ENCODE results near the gene PRSS8.

Gene PRSS8

DNA sequence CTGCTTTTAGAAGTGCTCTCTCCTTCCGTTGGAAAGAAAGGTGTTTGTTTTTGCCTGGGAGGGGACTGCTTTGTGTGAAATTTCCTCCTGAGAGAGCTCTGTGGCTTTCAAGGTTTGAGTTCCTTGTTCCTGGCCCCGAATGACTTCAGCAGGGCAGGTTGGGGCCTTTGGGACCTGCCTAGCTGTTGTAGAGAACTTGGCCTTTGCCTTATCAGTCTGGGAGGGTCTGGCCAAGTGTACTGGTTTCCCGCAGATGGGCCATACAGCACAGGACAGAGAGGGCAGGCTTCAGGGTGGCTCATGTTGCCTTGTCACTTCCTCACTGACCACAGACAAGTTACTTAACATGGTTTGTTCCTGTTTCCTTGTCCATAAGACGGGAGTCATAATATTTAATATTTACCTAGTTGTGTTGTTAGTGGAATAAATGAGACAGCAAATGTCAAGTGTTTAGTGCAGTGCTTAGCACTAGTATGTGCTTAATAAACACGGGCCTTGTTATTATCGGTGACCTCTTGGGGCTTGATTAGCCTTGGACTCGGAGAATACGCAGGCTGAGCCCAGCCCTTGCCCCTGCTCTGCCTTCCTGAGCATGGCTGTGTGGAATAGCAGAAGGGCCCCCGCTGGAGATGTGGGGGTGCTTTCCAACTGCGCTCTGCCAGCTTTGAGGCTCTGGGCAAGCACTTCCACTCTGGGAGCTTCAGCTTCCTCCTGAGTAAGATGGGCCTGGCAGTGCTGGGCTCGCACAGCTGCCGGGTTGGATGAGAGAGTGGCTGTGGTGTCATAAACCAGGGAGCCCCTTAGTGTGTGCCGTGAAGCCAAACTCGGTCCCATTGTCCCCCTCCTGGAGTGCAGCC lies 6.6 kb downstream of the PRSS8 start:
- no peak for DNase-seq (ENCODE audit: low read depth)

DNA sequence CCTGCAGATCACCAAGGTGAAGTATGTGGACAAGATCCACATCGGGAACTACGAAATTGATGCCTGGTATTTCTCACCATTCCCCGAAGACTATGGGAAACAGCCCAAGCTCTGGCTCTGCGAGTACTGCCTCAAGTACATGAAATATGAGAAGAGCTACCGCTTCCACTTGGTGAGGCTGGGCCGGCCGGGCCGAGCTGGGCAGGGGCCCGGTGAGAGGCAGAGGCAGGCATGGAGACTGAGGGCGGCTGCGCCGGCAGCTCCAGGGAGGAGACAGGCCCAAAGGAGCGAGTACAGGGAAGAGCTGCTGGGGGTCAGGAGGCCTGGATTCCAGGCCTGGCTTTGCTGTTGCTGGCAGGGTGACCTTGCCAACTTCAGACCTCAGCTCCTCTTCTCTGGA lies 8.3 kb downstream of the PRSS8 start:
- no peak for DNase-seq (ENCODE audit: low read depth)

GRCh38 chr16:31125844-31126243 lies 9.7 kb downstream of the PRSS8 start:
- no peak for DNase-seq (ENCODE audit: low read depth)

DNA sequence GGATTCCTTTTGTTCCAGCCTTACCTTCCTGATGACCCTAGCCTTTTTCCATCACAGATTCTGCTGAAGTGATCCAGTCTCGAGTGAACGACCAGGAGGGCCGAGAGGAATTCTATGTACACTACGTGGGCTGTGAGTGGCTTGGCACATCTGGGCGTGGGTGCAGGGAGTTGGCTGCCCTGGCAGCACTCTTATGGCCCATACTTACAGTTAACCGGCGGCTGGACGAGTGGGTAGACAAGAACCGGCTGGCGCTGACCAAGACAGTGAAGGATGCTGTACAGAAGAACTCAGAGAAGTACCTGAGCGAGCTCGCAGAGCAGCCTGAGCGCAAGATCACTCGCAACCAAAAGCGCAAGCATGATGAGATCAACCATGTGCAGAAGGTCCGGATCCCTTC lies 15.4 kb downstream of the PRSS8 start:
- no peak for DNase-seq (ENCODE audit: low read depth)

DNA sequence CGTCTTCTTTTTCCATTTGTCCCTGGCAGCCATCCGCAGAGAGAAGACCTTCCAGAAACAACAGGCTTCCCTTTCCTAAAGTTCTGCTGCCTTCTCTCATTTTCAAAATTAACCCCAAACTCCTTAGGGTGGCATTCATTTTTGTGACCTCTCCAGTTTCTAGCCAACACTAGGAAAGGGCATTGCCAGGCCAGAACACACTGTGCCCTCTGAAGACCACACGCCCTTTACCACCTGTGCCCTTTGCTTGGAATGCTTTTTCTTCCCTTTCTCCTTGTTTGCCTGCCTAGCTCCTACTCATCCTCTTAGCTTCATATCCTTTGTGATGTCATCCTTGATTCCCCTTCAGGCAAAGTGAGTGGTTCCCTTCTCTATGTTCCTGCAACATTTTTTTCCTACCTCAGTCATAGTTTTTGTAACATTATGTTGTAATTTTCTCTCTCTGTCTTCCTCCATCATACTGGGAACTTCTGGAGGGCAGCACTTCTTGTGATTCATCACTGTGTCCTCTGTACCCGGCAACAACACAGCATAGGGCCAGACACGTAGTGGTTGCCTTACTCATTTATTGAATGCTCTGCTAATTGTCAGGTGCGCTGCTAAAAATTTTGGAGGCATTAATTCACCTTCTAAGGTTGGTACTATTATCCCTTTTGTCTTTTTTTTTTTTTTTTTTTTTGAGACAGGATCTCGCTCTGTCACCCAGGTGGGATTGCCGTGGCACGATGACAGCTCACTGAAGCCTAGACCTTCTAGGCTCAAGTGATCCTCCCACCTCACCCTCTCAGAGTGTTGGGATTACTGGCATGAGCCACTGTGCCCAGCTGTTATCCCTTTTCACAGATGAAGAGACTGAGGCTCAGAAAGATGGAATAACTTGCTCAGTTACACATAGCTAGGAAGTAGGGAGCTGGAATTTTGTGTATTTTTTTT lies 17.0 kb downstream of the PRSS8 start:
- DNase-seq (ENCODE audit: low read depth): no peak

DNA sequence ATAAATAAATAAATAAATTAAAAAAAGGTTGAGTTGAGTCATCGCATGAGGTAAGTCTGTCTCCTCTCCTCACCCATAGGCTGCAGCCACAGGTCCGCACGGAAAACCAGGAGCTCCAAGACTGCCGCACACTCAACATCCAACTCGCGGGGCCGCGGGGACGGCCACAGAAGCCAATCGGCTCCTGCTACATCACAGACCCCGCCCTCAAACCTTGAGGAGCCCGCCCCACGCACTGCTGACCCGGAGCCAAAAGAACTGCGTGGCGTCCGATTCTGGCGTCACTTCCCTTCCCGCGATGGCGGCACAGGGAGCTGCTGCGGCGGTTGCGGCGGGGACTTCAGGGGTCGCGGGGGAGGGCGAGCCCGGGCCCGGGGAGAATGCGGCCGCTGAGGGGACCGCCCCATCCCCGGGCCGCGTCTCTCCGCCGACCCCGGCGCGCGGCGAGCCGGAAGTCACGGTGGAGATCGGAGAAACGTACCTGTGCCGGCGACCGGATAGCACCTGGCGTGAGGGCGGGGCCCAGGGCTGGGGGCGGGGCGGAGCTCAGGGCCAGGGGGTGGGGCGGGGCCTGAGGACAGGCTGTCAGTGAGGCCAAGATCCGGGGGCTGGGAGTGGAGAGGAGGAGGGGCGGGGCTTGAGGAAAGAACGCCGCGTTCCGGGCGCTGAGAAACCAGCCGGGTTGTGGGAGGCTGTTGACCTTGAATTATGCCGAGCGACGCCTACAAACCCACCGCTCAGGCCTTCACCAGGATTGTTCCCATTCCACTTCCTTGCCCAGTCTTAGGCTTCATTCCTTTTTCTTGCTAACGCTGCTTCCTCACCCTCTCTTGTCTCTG lies 17.9 kb downstream of the PRSS8 start, which contains the start of gene KAT8:
TSS of gene KAT8 (plus strand) at position 281 of the 839 bp plus-strand sequence. CDS start at position 299, 18 bp downstream.
- peak; percentile 96 for DNase-seq (ENCODE audit: low read depth)

DNA sequence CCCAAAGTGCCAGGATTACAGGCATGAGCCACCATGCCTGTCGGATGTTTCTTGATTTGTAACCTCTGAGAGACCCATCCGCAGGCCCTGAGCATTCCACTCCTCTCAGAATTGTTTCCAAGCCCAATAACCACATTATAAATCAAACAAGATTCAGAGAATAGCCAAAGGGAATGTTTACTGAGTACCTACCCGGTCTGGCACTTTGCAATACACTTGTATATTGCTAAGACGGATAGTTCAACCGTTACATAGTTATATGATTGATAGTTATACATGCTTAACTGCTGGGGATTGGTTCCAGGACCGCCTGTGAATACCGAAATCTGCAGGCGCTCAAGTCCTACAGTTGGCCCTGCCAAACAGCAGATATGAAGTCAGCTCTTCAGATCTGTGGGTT lies 21.1 kb downstream of the PRSS8 start:
- DNase-seq (ENCODE audit: low read depth): no peak

DNA sequence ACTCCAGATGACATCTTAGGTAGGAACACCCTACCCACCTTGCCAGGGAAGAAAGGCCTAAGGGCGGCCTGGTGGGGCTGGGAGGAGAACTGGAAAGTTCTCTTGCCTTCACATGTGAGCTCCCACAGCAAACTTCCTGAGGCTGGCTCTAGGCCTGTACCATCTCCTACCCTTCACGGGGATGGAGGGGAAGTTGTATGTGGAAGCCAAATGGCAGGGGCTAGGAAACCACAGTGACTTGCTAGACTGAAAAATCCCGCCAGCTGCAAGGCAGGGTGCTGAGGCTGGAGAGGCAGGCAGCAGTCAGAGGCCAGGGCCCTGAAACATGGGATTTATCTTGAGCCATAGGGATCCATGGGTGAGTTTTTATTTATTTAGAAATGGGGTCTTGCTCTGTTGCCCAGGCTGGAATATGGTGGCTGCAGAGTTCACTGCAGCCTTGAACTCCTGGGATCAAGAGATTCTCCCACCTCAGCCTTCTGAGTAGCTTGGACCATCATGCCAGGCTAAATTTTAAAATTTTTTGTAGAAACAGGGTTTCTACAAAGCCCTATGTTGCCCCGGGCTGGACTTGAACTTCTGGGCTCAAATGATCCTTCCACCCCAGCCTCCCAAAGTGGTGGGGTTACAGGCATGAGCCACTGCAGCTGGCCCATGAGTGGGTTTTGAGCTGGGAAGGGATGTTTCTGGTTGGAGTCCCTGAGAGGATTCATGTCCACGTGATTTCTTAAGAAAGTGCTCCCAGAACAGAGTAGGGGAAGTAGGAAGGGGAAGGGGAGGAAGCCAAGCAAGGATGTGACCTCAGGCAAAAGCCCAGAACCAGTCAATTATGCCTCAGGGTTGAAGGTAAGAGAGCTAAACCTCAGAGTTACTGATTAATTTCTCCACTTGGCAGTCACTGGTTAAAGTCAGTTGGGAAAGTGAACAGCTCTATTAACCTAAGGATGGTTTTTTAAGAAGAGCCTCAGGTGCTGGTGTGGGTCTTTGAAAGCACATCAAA lies 22.1 kb downstream of the PRSS8 start:
- DNase-seq (ENCODE audit: low read depth): no peak

DNA sequence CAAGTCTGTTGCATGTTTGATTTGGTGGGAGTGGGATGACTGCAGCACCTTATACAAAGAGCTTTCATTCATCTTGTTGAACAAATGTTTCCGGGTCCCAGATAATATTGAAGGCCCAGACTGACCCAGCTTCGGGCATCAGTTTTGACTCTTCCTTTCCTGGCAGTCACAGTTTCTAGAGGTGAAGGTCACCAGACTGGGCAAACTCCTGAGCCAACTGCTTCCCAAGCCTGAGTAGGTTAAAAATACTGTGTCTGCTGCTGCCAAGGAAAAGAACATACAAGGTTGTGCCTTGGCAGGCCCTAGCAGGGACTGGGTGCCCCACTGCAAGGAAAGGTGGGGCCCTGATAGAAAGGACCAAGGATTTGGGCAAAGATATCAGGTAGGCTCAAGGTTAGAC lies 22.8 kb downstream of the PRSS8 start:
- DNase-seq (ENCODE audit: low read depth): no peak

- no peak for DNase-seq (ENCODE audit: low read depth)
Measured at GRCh38 chr16:31111881-31112466, 23.6 kb downstream of the PRSS8 start.

DNA sequence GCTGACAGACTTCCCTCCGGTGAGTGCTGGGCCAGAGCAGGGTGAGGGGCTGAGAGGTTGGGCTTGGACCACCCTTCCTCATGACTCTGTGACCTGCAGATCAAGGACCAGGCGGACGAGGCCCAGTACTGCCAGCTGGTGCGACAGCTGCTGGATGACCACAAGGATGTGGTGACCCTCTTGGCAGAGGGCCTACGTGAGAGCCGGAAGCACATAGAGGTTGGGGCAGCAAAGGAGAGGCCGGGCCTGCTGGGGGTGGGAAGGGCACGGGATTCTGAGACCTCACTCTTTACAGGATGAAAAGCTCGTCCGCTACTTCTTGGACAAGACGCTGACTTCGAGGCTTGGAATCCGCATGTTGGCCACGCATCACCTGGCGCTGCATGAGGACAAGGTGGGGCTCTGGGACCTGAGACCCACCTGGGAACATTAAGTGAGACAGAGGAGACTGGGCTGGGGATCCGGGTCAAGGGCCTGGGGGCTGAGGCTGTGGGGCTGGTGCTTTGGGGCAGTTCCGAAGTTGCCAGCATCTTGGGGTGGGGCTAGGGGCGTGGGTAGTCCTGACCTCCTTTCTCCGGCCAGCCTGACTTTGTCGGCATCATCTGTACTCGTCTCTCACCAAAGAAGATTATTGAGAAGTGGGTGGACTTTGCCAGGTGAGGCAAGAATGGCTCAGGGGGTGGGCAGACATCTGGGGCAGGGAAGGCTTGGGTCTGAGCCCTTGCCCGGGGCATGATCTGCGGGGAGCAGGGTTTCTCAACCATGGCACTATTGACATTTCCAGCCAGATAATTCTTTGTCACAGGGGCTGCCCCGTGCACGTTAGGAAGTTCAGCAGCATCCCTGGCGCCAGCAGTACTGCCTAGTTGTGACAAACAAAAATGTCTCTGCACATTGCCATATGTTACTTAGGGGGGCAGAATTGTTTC lies 25.2 kb downstream of the PRSS8 start:
- DNase-seq (ENCODE audit: low read depth): no peak

GRCh38 chr16:31109622-31110021 lies 25.9 kb downstream of the PRSS8 start:
- no peak for DNase-seq (ENCODE audit: low read depth)

DNA sequence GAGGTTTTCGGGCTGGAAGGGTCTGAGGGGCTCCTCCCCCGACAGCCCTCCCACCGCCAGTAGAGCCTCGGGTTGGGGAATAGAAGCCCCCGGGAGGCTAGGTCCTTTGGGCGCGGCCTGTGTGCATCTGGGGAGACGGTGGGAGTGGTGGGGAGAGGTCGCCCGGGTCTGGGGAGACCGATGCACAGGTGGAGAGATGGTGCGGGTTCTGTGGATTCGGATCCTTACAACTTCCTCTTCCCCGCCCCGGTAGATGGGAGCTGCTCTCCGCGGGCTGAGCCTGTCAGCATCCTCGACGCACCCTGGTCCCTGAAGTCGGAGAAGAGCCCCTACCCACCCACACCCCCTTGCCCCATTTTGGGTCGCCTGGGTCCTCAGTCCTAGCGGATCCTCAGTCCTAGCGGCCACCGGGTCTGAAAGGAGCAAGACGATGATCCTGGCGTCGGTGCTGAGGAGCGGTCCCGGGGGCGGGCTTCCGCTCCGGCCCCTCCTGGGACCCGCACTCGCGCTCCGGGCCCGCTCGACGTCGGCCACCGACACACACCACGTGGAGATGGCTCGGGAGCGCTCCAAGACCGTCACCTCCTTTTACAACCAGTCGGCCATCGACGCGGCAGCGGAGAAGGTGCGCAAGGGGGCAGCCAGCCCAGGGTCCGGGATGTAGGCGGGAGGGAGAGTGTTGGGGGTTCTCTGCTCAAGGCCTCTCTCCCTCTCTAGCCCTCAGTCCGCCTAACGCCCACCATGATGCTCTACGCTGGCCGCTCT lies 26.6 kb downstream of the PRSS8 start:
- no peak for DNase-seq (ENCODE audit: low read depth)

DNA sequence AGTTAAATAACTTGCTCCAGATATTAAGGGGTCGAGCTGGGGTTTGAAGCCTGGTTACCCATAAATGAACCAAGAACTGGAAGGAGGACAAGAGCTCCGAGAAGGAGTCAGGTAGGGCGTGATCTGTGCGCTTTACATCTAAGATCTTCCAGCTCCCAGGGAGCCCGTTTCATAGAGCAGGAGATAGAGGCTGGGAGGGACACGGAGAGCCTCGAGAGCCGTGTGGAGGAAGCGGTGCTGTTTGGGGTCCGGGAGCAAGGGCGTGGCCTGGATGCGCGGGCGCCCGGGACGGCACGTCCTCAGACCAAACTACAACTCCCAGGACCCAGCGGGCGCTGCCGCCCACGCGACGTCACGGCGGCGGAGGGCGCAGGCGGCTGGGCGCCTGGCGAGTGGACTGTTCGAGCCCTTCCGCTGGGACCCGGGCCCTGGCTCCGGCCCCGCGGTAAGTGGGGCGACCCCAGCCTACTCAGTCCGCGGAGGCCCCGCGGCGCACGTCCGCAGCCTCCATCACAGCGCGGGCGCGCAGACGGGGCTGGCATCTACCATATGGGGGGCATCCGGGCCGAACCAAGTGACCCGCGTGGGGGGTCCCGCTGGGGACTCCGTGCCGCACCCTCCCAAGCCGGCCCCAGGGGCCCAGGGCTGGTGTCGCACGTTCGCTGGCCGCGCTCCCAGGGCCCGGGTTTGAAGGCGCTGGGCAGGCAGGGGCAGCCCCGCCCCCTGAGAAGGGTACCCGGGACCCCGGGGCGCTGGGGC lies 27.3 kb downstream of the PRSS8 start, which contains the start of gene BCKDK:
TSS of gene BCKDK (plus strand) at position 352 of the 759 bp plus-strand sequence. CDS start 838 bp downstream, outside the sequence.
- DNase-seq (ENCODE audit: low read depth): peak; percentile 53

DNA sequence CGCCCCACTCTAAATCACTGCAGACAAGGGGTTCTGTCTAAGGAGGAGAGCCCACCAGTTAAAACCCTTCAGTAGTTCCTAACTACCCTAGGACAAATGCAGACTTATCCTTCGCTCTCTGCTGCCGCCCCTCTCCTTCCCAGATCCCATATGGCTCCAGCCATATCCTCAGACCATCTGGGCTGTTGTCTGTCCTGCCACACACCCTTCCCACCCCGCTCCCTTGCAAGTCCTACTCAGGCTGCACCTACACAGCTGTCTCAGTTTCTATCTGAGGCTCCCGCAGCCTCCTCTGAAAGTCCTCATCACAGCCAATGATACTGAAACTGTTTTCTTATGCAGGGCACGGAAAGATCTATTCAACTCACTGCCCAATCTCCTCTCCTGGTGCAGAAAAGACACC lies 28.1 kb downstream of the PRSS8 start:
- no peak for DNase-seq (ENCODE audit: low read depth)

GRCh38 chr16:31106509-31107464 lies 28.7 kb downstream of the PRSS8 start:
- DNase-seq (ENCODE audit: low read depth): no peak
